Measurements from ENCODE around the gene MDM2. TPM values are rescaled to one million over a fixed set of nuclear protein-coding genes. Genes with fewer than 3 reads are reported as not detected.

MDM2 gene
- total and polyA plus RNA-seq, 10 of the 15 experiments (the other 5 are each of a cell fraction or from before 2014, with no cell fraction given), result 48.2 to 174 (median 85.0) TPM

DNA sequence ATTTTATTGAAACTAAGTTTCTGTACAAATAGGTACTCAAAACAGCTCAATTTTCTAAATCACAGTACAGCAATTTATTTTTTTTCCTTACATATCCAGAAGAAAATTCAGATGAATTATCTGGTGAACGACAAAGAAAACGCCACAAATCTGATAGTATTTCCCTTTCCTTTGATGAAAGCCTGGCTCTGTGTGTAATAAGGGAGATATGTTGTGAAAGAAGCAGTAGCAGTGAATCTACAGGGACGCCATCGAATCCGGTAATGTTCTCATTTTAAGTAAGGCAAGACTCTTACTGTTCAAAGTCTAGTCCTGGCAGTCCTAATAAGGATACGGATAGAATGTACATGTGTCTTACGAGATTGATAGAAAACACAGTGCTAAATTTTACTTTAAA, 20.7 kb downstream of the MDM2 start:
- intact Hi-C loops (cut with micrococcal nuclease; ENCODE audit: unreplicated experiment), result no loop called here
- H3K4me1 ChIP-seq (ENCODE audit: control insufficient read depth, insufficient read depth, low read length), result no peaks in the 10 kb centered on the region
- DNase-seq (ENCODE audit: low read depth, low spot score) (no peak), FAIRE-seq (no peak), ATAC-seq (no peak)
- no peak overlapping the region for H3K4me3 ChIP-seq
- ChIA-PET POLR2A (no interaction called here), RAD21 (ENCODE audit: unreplicated experiment) (no interaction called here), CTCF (interaction anchor here (1.0 to 7.3 kb wide), 6 partner anchors 12 to 114 kb away, joined by 3 to 156 read pairs (median 4); no protein-coding TSS in a partner anchor), SMC1A (ENCODE audit: uncharacterized antibody, unreplicated experiment) (interaction anchor here (0.7 to 1.3 kb wide), 4 partner anchors 9 to 590 kb away, joined by 3 to 5 read pairs (median 4); no protein-coding TSS in a partner anchor)
- H3K9ac ChIP-seq (ENCODE audit: control insufficient read depth, insufficient read depth, low read length), result no peak overlapping the region
- TF ChIP-seq POLR2A (IDR thresholded peaks at IDR 0.05; ENCODE audit: low read depth, low read length), result 0 out of 2 replicates have a peak, but pooled peaks have one; percentile 25
- TF ChIP-seq CBX3 (IDR thresholded peaks at IDR 0.05; ENCODE audit: borderline replicate concordance, low read depth), result no peak
- H3K27ac ChIP-seq (ENCODE audit: control insufficient read depth, insufficient read depth), result no peak overlapping the region
- in situ Hi-C loops (cut with MboI), result no loop called here
- no peak overlapping the region for H3K4me2 ChIP-seq (ENCODE audit: control insufficient read depth, insufficient read depth)
- peaks cover 8% of the 10 kb centered on the region for H4K20me1 ChIP-seq (ENCODE audit: control insufficient read depth, insufficient read depth)
- no peak overlapping the region for H2AFZ ChIP-seq (ENCODE audit: control insufficient read depth, low read depth, low read length)
- no peaks in the 10 kb centered on the region for H3K27me3 ChIP-seq (replicated peaks in 1 of 2; ENCODE audit: control insufficient read depth in 2 of 2, insufficient read depth in 2 of 2, low read length in 1 of 2)
- H3K9me3 ChIP-seq (replicated peaks; ENCODE audit: control insufficient read depth, insufficient read depth, low read length), result no peaks in the 10 kb centered on the region
- no TSS peak for BruUV-seq (replicated peaks)
- H3K79me2 ChIP-seq (ENCODE audit: control insufficient read depth, insufficient read depth, low read length), result no peaks in the 10 kb centered on the region; the same call in 1 of the 2 replicates
- 99% methylated on average over 7 of the region's 7 CpGs for WGBS (ENCODE audit: insufficient coverage, insufficient replicate concordance, low lambda C conversion rate, missing lambda C conversion rate)
- peaks cover 15 to 51% of the 10 kb centered on the region in 2 experiments for H3K36me3 ChIP-seq (ENCODE audit: control insufficient read depth in 2 of 2, insufficient read depth in 2 of 2, low read length in 1 of 2)

GRCh38 chr12:68831272-68831671, 23.3 kb downstream of the MDM2 start:
- H3K4me3 ChIP-seq, result no peak overlapping the region
- FAIRE-seq (no peak), ATAC-seq (peak; percentile 7; the same call in 2 of the 3 replicates), DNase-seq (ENCODE audit: low read depth, low spot score) (no peak)
- in situ Hi-C loops (cut with MboI), result no loop called here
- ChIA-PET POLR2A (interaction anchor here (1.8 kb wide), 1 partner anchor 9 kb away, joined by 8 read pairs; no protein-coding TSS in a partner anchor), SMC1A (ENCODE audit: uncharacterized antibody, unreplicated experiment) (interaction anchor here (1.7 to 2.3 kb wide), 4 partner anchors 12 to 239 kb away, joined by 4 to 20 read pairs (median 16); no protein-coding TSS in a partner anchor), CTCF (interaction anchor here (1.2 to 7.3 kb wide), 11 partner anchors 9 to 433 kb away, joined by 4 to 156 read pairs (median 11); no protein-coding TSS in a partner anchor), RAD21 (ENCODE audit: unreplicated experiment) (interaction anchor here (1.7 to 2.0 kb wide), 2 partner anchors 14 to 22 kb away, joined by 7 read pairs; no protein-coding TSS in a partner anchor)
- H3K36me3 ChIP-seq (ENCODE audit: control insufficient read depth in 2 of 2, insufficient read depth in 2 of 2, low read length in 1 of 2), result peaks cover 14 to 40% of the 10 kb centered on the region in 2 experiments
- no peak overlapping the region for H3K4me2 ChIP-seq (ENCODE audit: control insufficient read depth, insufficient read depth)
- H4K20me1 ChIP-seq (ENCODE audit: control insufficient read depth, insufficient read depth), result peaks cover 8% of the 10 kb centered on the region
- no peak overlapping the region for H2AFZ ChIP-seq (ENCODE audit: control insufficient read depth, low read depth, low read length)
- intact Hi-C loops (cut with micrococcal nuclease; ENCODE audit: unreplicated experiment), result no loop called here
- no peak overlapping the region for H3K9ac ChIP-seq (ENCODE audit: control insufficient read depth, insufficient read depth, low read length)
- no peak overlapping the region for H3K27ac ChIP-seq (ENCODE audit: control insufficient read depth, insufficient read depth)
- no peaks in the 10 kb centered on the region for H3K27me3 ChIP-seq (replicated peaks in 1 of 2; ENCODE audit: control insufficient read depth in 2 of 2, insufficient read depth in 2 of 2, low read length in 1 of 2)
- WGBS (ENCODE audit: insufficient coverage, insufficient replicate concordance, low lambda C conversion rate, missing lambda C conversion rate), result 76% methylated on average over 6 of the region's 6 CpGs
- no peaks in the 10 kb centered on the region for H3K4me1 ChIP-seq (ENCODE audit: control insufficient read depth, insufficient read depth, low read length)
- no peaks in the 10 kb centered on the region for H3K9me3 ChIP-seq (replicated peaks; ENCODE audit: control insufficient read depth, insufficient read depth, low read length)
- H3K79me2 ChIP-seq (ENCODE audit: control insufficient read depth, insufficient read depth, low read length), result no peaks in the 10 kb centered on the region; the same call in 1 of the 2 replicates
- BruUV-seq (replicated peaks), result TSS peak; percentile 31
- TF ChIP-seq, protein P1, sequence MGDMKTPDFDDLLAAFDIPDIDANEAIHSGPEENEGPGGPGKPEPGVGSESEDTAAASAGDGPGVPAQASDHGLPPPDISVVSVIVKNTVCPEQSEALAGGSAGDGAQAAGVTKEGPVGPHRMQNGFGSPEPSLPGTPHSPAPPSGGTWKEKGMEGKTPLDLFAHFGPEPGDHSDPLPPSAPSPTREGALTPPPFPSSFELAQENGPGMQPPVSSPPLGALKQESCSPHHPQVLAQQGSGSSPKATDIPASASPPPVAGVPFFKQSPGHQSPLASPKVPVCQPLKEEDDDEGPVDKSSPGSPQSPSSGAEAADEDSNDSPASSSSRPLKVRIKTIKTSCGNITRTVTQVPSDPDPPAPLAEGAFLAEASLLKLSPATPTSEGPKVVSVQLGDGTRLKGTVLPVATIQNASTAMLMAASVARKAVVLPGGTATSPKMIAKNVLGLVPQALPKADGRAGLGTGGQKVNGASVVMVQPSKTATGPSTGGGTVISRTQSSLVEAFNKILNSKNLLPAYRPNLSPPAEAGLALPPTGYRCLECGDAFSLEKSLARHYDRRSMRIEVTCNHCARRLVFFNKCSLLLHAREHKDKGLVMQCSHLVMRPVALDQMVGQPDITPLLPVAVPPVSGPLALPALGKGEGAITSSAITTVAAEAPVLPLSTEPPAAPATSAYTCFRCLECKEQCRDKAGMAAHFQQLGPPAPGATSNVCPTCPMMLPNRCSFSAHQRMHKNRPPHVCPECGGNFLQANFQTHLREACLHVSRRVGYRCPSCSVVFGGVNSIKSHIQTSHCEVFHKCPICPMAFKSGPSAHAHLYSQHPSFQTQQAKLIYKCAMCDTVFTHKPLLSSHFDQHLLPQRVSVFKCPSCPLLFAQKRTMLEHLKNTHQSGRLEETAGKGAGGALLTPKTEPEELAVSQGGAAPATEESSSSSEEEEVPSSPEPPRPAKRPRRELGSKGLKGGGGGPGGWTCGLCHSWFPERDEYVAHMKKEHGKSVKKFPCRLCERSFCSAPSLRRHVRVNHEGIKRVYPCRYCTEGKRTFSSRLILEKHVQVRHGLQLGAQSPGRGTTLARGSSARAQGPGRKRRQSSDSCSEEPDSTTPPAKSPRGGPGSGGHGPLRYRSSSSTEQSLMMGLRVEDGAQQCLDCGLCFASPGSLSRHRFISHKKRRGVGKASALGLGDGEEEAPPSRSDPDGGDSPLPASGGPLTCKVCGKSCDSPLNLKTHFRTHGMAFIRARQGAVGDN (IDR thresholded peaks at IDR 0.05), result no peak
- no peak for TF ChIP-seq STAT3 (IDR thresholded peaks at IDR 0.05; ENCODE audit: low read depth, low read length)
- TF ChIP-seq ZNF274 (IDR thresholded peaks at IDR 0.05; ENCODE audit: insufficient read depth, insufficient read length), result no peak
- TF ChIP-seq POU2F2 (IDR thresholded peaks at IDR 0.05; ENCODE audit: borderline replicate concordance, low read depth, low read length), result peak; percentile 9; the same call in 1 of the 3 replicates
- TF ChIP-seq ELK1 (IDR thresholded peaks at IDR 0.05; ENCODE audit: low read depth, low read length), result no peak
- TF ChIP-seq WRNIP1 (IDR thresholded peaks at IDR 0.05; ENCODE audit: borderline replicate concordance, low read depth, low read length), result no peak
- TF ChIP-seq KDM1A (IDR thresholded peaks at IDR 0.05; ENCODE audit: borderline replicate concordance), result no peak
- peak; percentile 63 for TF ChIP-seq POLR2A (IDR thresholded peaks at IDR 0.05; ENCODE audit: low read depth, low read length)
- no peak for TF ChIP-seq CHD2 (IDR thresholded peaks at IDR 0.05; ENCODE audit: borderline replicate concordance, low read depth, low read length)
- TF ChIP-seq SUZ12 (IDR thresholded peaks at IDR 0.05; ENCODE audit: unreplicated experiment), result no peak

Measured in GM12878 (cell line).